Stimulated activated naive CD8-positive, alpha-beta T cell treated with anti-CD3 and anti-CD28 coated beads, Interleukin-15, Interleukin-2, amounts not matched to agents 100 ng/mL and 50 ng/mL, for 24 hours (primary cell): ENCODE measurements around the gene RPL18.

Source experiments
- H3K27ac Mint-ChIP-seq: one replicate; pipeline ENCODE4 v1.8.0; 2021; ENCODE audit warnings: mild to moderate bottlenecking, mixed read lengths
- H3K27me3 Mint-ChIP-seq: one replicate; pipeline ENCODE4 v1.8.0; 2021; ENCODE audit warnings: mixed read lengths
- H3K36me3 Mint-ChIP-seq: one replicate; pipeline ENCODE4 v1.8.0; 2021; ENCODE audit warnings: low read depth, mixed read lengths
- H3K4me1 Mint-ChIP-seq: one replicate; pipeline ENCODE4 v1.8.0; 2021; ENCODE audit warnings: low read depth, mixed read lengths
- H3K4me3 Mint-ChIP-seq: one replicate; pipeline ENCODE4 v1.8.0; 2021; ENCODE audit warnings: mild to moderate bottlenecking, mixed read lengths
- H3K9me3 Mint-ChIP-seq: one replicate; pipeline ENCODE4 v1.8.0; 2021; ENCODE audit warnings: mixed read lengths

Gene RPL18

GRCh38 chr19:48569814-48570213 lies 49.2 kb downstream of the RPL18 start:
- Mint-ChIP-seq H3K4me1 (no peaks in the 10 kb centered on the region), H3K27me3 (peaks cover 17% of the 10 kb centered on the region), H3K4me3 (no peak overlapping the region), H3K9me3 (no peaks in the 10 kb centered on the region), H3K27ac (no peak overlapping the region), H3K36me3 (no peaks in the 10 kb centered on the region)

DNA sequence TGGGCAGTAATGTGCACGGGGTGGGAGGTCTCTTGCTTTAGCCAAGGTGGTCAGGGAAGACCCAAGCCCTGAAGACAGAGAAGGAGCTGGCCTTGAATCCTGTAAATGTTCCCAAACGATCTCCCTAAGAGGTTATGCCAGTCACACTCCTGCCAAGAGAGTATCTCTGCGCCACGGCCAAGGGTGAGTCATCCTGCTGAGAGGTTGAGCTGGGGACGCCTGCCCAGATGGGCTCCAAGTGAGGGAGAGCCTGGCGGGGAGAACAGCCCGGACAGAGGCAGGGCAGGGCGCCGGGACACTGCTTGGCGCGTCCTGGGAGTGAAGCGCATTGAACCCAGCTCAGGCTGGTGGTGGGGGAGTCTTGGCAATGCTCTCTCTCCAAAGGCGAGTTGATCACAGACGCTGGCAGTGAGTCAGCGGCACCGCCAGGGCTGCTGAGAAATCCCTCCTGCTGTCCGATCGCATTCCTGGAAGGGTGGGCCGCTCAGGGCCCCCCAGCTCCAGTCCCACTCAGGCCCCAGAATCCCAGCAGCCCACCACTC lies 50.6 kb downstream of the RPL18 start:
- Mint-ChIP-seq H3K36me3 (no peaks in the 10 kb centered on the region), H3K4me1 (no peaks in the 10 kb centered on the region), H3K4me3 (no peak overlapping the region), H3K27me3 (peaks cover 17% of the 10 kb centered on the region), H3K27ac (no peak overlapping the region), H3K9me3 (no peaks in the 10 kb centered on the region)
